Vein endothelial cell (primary cell): Measurements from ENCODE around the gene GRIA1. TPM values are rescaled to one million over a fixed set of nuclear protein-coding genes. Genes with fewer than 3 reads are reported as not detected.

ENCODE experiments used
- small RNA-seq: library from RNA; depleted of rRNA; stranded (forward); fragments of <200 nt; gene quantifications from one replicate; pipeline ENCODE3, GENCODE V24; 2012
- total RNA-seq: library from RNA; depleted of rRNA; stranded (reverse); fragments of >200 nt; gene quantifications from 2 replicates; pipeline ENCODE4 v1.2.3, GENCODE V29; 2012

The GRIA1 gene
- total RNA-seq: 0.33 TPM in 1 of 2 replicates, not detected in the other

DNA sequence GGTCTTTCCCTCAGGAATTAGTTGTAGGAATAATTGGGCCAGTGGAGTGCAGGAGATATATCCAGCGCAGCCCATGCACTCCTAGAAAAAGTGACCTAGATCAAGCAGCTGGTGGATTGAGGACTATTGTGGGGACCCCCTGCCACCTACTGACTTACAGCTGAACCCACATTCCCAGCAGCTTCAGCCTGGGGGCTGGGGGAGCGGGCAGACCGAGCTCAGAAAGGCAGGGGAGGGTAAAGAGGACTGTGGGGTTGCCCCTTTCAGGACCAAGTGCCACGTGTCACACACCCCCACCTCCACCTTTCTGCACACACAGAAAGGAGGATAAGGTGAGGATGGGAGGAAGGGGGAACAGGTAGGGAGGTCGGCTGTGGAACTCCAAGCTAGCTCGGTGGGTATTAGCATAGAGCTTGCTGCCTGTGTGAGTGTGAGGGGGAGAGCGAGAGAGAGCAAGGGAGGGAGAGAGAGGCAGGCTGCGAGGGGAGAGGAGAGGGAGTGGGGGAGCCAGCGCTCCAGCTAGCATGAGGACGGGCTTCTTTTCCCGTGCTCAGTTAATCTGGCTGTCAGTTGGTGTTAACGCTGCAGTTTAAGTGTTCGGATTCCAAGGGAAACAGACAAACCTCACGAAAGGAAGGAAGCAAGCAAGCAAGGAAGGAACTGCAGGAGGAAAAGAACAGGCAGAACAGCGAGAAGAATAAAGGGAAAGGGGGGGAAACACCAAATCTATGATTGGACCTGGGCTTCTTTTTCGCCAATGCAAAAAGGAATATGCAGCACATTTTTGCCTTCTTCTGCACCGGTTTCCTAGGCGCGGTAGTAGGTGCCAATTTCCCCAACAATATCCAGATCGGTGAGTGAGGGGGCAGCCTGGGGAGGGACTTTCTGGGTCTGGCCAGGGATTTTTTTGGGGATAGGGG is at the start of gene GRIA1:
Gene GRIA1, plus strand, starts transcription at position 553 of the 920 bp plus-strand sequence.

Small RNA genes within 50 kb of the gene (small RNA-seq; reads per million reads assigned to genes)
- gene RN7SL177P: not detected
